ENCODE measurements around the gene HDHD5.

HDHD5 gene

GRCh38 chr22:17176715-17177114 is 17.6 kb upstream of the HDHD5 start:
- Histone ChIP-seq H2AFZ (ENCODE audit: low read depth, low read length, severe bottlenecking) (no peak overlapping the region), H3K27me3 (ENCODE audit: low read length) (no peaks in the 10 kb centered on the region), H4K20me1 (ENCODE audit: low read depth, low read length) (no peaks in the 10 kb centered on the region), H3K36me3 (ENCODE audit: low read length) (no peaks in the 10 kb centered on the region), H3K9ac (ENCODE audit: low read length) (no peak overlapping the region), H3F3A (ENCODE audit: insufficient read depth) (no peaks in the 10 kb centered on the region), H3K4me2 (ENCODE audit: low read depth, low read length, poor library complexity, severe bottlenecking) (no peak overlapping the region), H3K79me2 (ENCODE audit: insufficient read depth, low read length) (no peaks in the 10 kb centered on the region), H3K9me3 (ENCODE audit: insufficient read depth, low read length) (no peaks in the 10 kb centered on the region), H3K4me3 (ENCODE audit: insufficient read depth, low read length, poor library complexity, severe bottlenecking) (no peak overlapping the region), H3K27ac (ENCODE audit: low read depth, low read length) (no peak overlapping the region), H3K9me2 (replicated peaks; ENCODE audit: insufficient read depth, low read length) (no peaks in the 10 kb centered on the region)
- TF ChIP-seq EZH2phosphoT487 (conservative IDR thresholded peaks at IDR 0.05; ENCODE audit: low read length) (no peak), CTCF (IDR thresholded peaks at IDR 0.05; ENCODE audit: insufficient read depth, low read length, poor library complexity, severe bottlenecking) (no peak)

- no peaks in the 10 kb centered on the region for H3K9me2 ChIP-seq (replicated peaks; ENCODE audit: insufficient read depth, low read length)
- no peaks in the 10 kb centered on the region for H3K36me3 ChIP-seq (ENCODE audit: low read length)
- H3K9me3 ChIP-seq (ENCODE audit: insufficient read depth, low read length), result no peaks in the 10 kb centered on the region
- H3K4me2 ChIP-seq (ENCODE audit: low read depth, low read length, poor library complexity, severe bottlenecking), result peak overlapping the region; percentile 60
- H2AFZ ChIP-seq (ENCODE audit: low read depth, low read length, severe bottlenecking), result peak overlapping the region; percentile 86
- H3K79me2 ChIP-seq (ENCODE audit: insufficient read depth, low read length), result no peaks in the 10 kb centered on the region
- no peaks in the 10 kb centered on the region for H3K27me3 ChIP-seq (ENCODE audit: low read length)
- no peaks in the 10 kb centered on the region for H4K20me1 ChIP-seq (ENCODE audit: low read depth, low read length)
- H3F3A ChIP-seq (ENCODE audit: insufficient read depth), result no peaks in the 10 kb centered on the region
- no peak overlapping the region for H3K27ac ChIP-seq (ENCODE audit: low read depth, low read length)
- no peak for TF ChIP-seq CTCF (IDR thresholded peaks at IDR 0.05; ENCODE audit: insufficient read depth, low read length, poor library complexity, severe bottlenecking)
- TF ChIP-seq EZH2phosphoT487 (conservative IDR thresholded peaks at IDR 0.05; ENCODE audit: low read length), result no peak
- H3K4me3 ChIP-seq (ENCODE audit: insufficient read depth, low read length, poor library complexity, severe bottlenecking), result peak overlapping the region; percentile 52
- peak overlapping the region; percentile 63 for H3K9ac ChIP-seq (ENCODE audit: low read length)
Measured at GRCh38 chr22:17172029-17172833, 13.2 kb upstream of the HDHD5 start.

- Histone ChIP-seq H3K4me2 (ENCODE audit: low read depth, low read length, poor library complexity, severe bottlenecking) (peak overlapping the region; percentile 60), H3K79me2 (ENCODE audit: insufficient read depth, low read length) (no peaks in the 10 kb centered on the region), H3F3A (ENCODE audit: insufficient read depth) (no peaks in the 10 kb centered on the region), H3K9ac (ENCODE audit: low read length) (peak overlapping the region; percentile 63), H3K4me3 (ENCODE audit: insufficient read depth, low read length, poor library complexity, severe bottlenecking) (peak overlapping the region; percentile 52), H3K36me3 (ENCODE audit: low read length) (no peaks in the 10 kb centered on the region), H2AFZ (ENCODE audit: low read depth, low read length, severe bottlenecking) (peak overlapping the region; percentile 86), H3K27me3 (ENCODE audit: low read length) (no peaks in the 10 kb centered on the region), H3K9me3 (ENCODE audit: insufficient read depth, low read length) (no peaks in the 10 kb centered on the region), H3K9me2 (replicated peaks; ENCODE audit: insufficient read depth, low read length) (no peaks in the 10 kb centered on the region), H4K20me1 (ENCODE audit: low read depth, low read length) (no peaks in the 10 kb centered on the region), H3K27ac (ENCODE audit: low read depth, low read length) (peak overlapping the region; percentile 44; the same call in 1 of the 2 replicates)
- no peak for TF ChIP-seq EZH2phosphoT487 (conservative IDR thresholded peaks at IDR 0.05; ENCODE audit: low read length)
- TF ChIP-seq CTCF (IDR thresholded peaks at IDR 0.05; ENCODE audit: insufficient read depth, low read length, poor library complexity, severe bottlenecking), result peak; percentile 39
Measured at GRCh38 chr22:17171153-17172028, 12.3 kb upstream of the HDHD5 start.

All from SU-DHL-6 (cell line).